GM18526 (cell line): ENCODE results near the gene YJU2.

ENCODE experiments used
- POLR2A ChIP-seq: IDR thresholded peaks from 3 replicates; pipeline ENCODE4 v1.6.1; 2011; ENCODE audit not compliant: insufficient read length; ENCODE audit errors: extremely low read depth

The YJU2 gene

DNA sequence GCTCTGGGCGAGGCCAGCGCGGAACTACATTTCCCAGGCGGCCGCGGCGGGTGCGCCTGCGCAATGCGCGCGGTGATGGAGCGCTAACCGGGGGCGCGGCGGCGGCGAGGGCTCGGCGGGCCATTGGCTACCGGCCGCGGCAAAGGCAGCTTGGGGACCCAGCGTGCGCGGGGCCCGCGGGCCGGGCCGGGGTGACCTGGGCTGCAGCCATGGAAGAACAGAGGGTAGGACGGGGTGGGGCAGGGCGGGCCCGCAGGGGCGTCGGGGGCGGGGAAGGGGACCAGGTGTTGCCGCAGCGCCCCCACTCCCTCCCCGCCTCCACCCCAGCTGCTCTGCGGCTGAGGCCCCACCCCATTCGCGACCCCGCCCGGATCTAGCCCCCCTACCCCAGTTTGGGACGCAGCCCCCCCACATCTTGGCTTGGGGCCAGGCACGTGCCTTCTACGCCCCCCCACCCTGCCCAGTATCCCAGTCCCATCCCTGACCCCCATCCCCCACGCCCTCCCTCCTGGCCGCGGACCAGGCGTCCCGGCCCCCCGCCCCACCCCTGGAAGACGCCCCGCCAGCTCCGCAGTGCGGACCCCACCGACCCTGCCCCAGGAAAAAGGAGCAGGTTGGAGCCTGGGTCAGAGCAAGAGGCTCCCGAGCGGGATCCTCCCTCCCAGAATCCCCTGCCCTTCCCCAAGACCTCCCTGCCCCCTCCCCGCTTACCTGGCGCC is 57.8 kb downstream of the YJU2 start, which contains the start of gene FSD1:
TSS of gene FSD1 (plus strand) at position 61 of the 719 bp plus-strand sequence. CDS start at position 210, 149 bp downstream.
- TF ChIP-seq POLR2A, result no peak

- no peak for TF ChIP-seq POLR2A
Observed at GRCh38 chr19:4305257-4305612, 58.4 kb downstream of the YJU2 start.

GRCh38 chr19:4305659-4306058 is 58.8 kb downstream of the YJU2 start:
- no peak for TF ChIP-seq POLR2A

- no peak for TF ChIP-seq POLR2A
Observed at GRCh38 chr19:4310247-4311121, 63.6 kb downstream of the YJU2 start.

- no peak for TF ChIP-seq POLR2A
Observed at GRCh38 chr19:4313847-4314490, 67.1 kb downstream of the YJU2 start.

DNA sequence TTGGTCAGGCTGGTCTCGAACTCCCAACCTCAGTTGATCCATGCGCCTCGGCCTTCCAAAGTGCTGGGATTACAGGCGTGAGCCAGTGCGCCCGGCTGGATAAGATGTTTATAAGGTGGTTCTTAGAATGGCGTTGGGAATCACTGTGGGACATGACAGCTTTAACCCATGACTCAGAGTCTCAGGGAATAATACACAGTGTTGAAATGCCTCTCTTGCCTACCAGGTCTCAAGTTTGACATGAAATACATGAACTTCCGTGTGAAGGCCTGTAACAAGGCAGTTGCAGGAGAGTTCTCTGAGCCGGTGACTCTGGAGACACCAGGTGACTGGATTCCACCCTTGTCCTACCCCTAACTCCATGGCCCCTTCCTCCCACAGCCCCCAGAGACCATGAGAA is 70.1 kb downstream of the YJU2 start:
- TF ChIP-seq POLR2A, result no peak

GRCh38 chr19:4318460-4318859 is 71.6 kb downstream of the YJU2 start:
- no peak for TF ChIP-seq POLR2A
